Bronchial smooth muscle cell (primary cell): ENCODE data around the gene BOLA3. TPM values are rescaled to one million over a fixed set of nuclear protein-coding genes. Genes with fewer than 3 reads are reported as not detected.

Experiments used
- total RNA-seq: library from RNA; depleted of rRNA; stranded (reverse); fragments of >200 nt; gene quantifications from 2 replicates; pipeline ENCODE4 v1.2.1, GENCODE V29; 2014

Gene BOLA3, protein sequence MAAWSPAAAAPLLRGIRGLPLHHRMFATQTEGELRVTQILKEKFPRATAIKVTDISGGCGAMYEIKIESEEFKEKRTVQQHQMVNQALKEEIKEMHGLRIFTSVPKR
- 14.5 and 24.0 TPM in 2 replicates for total RNA-seq

DNA sequence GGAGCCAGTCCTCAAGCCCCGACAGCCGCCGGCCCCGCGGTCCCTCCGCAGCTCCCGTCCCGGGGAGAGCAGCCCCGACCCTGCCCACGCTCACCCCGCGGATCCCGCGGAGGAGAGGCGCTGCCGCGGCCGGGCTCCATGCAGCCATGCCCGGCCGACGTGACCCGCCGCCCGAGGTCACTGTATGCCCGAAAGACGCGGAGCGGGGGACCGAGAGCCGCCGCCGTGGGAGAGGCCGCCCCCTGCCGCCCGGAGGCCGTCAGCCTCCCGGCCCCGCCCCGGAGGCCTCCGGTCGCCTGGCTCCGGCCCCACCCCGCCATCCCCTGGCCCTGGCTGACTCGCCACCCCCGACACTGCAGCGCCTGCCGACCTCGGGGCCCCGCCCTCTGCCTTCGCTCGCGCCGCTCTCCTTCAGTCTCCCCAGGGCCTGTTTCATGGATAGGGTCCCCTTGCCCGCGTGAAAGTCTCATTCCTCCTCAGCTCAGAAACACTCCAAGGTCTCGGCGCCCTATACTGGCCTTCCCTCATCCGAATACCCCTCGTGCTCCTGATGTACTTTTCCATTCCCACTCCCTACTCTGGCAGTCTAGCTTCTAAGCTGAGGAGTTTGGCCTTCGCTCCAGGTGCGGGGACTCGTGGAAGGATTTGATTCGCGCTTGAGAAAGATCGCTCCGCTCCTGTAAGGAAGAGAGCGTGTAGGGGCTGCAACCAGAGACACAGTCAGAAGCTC is at the start of gene BOLA3:
Gene BOLA3 (minus strand): TSS at position 186 of the 730 bp plus-strand sequence. CDS start 38 bp downstream, at position 148.

GRCh38 chr2:74178211-74179062 is 30.7 kb upstream of the BOLA3 start, which contains the start of gene MOB1A:
Gene MOB1A (minus strand): TSS chr2:74178879. CDS start chr2:74178674, 205 bp downstream.

Other genes with a start within 250 kb of the BOLA3 start
- 21.6 and 35.6 TPM in 2 replicates for gene DGUOK, start 221.0 kb downstream of the BOLA3 start, total RNA-seq
- gene TET3, start 163.0 kb downstream of the BOLA3 start, total RNA-seq, result 1.7 and 2.8 TPM in 2 replicates
- gene MOB1A, start 31.0 kb upstream of the BOLA3 start, total RNA-seq, result 37.4 and 58.3 TPM in 2 replicates
- 29.0 and 69.7 TPM in 2 replicates for gene MTHFD2, start 50.7 kb upstream of the BOLA3 start, total RNA-seq
- gene SLC4A5, start 195.5 kb upstream of the BOLA3 start, total RNA-seq, result 0.16 and 0.26 TPM in 2 replicates
- 239 and 256 TPM in 2 replicates for gene DCTN1, start 232.4 kb upstream of the BOLA3 start, total RNA-seq